CD4-positive, alpha-beta T cell treated with Interleukin-6 at 100 ng/mL for 8 hours (primary cell): ENCODE data around the gene DCAF7.

Experiments
- DNase-seq: peaks from one replicate; pipeline ENCODE4 v3.0.0-alpha.2; 2020; ENCODE audit warnings: mixed read lengths, low spot score

Gene DCAF7

GRCh38 chr17:63525190-63525946 lies 24.9 kb upstream of the DCAF7 start:
- DNase-seq = no peak

- DNase-seq = no peak
These were observed 23.4 kb upstream of the DCAF7 start for GRCh38 chr17:63526861-63527260.

GRCh38 chr17:63528183-63528582 lies 22.1 kb upstream of the DCAF7 start:
- DNase-seq = no peak

GRCh38 chr17:63529711-63530556 lies 20.3 kb upstream of the DCAF7 start:
- DNase-seq = no peak

- DNase-seq = no peak
These were observed 19.7 kb upstream of the DCAF7 start for GRCh38 chr17:63530557-63531021.

GRCh38 chr17:63531022-63531965 lies 19.0 kb upstream of the DCAF7 start:
- no peak for DNase-seq

GRCh38 chr17:63533433-63534077 lies 16.7 kb upstream of the DCAF7 start:
- DNase-seq = no peak

GRCh38 chr17:63534078-63534570 lies 16.2 kb upstream of the DCAF7 start:
- DNase-seq = no peak

GRCh38 chr17:63534816-63535455 lies 15.3 kb upstream of the DCAF7 start:
- no peak for DNase-seq

- no peak for DNase-seq
These were observed 14.6 kb upstream of the DCAF7 start for GRCh38 chr17:63535640-63536039.

GRCh38 chr17:63537001-63537400 lies 13.3 kb upstream of the DCAF7 start:
- no peak for DNase-seq

- no peak for DNase-seq
These were observed 12.1 kb upstream of the DCAF7 start for GRCh38 chr17:63537991-63538692.

- no peak for DNase-seq
These were observed 11.3 kb upstream of the DCAF7 start for GRCh38 chr17:63538693-63539595.

GRCh38 chr17:63540590-63540989 lies 9.7 kb upstream of the DCAF7 start:
- no peak for DNase-seq

- DNase-seq = no peak
These were observed 8.1 kb upstream of the DCAF7 start for GRCh38 chr17:63542218-63542545.

- no peak for DNase-seq
These were observed 7.1 kb upstream of the DCAF7 start for GRCh38 chr17:63542942-63543821.

- no peak for DNase-seq
These were observed 6.4 kb upstream of the DCAF7 start for GRCh38 chr17:63543822-63544420.
